Left lung (tissue), 10 donors: ENCODE measurements around the gene RND1. TPM values are rescaled to one million over a fixed set of nuclear protein-coding genes. Genes with fewer than 3 reads are reported as not detected.

Source experiments
- ATAC-seq: fragments of 200-7000 bp; cut with Tn5 transposase; one replicate; pipeline ENCODE4 v1.9.1; 2020; ENCODE audit warnings: moderate library complexity
- DNase-seq, 4 donors: peaks; one replicate each; pipeline ENCODE4 v3.0.0-alpha.2; 2013 to 2020
- H3K27ac ChIP-seq, 2 donors: fragments of 200-600 bp; sonication (generic) in 1 of 2; one replicate each; pipeline versions ENCODE4 v1.5.0 to v1.8.0; 2020 to 2021
- H3K27me3 ChIP-seq, 2 donors: fragments of 200-600 bp; sonication (generic) in 1 of 2; one replicate each; pipeline versions ENCODE4 v1.5.0 to v1.8.0; 2020 to 2021
- H3K36me3 ChIP-seq, 2 donors: fragments of 200-600 bp; sonication (generic) in 1 of 2; one replicate each; pipeline versions ENCODE4 v1.5.0 to v1.8.0; 2020 to 2021
- H3K4me1 ChIP-seq, 2 donors: fragments of 200-600 bp; one replicate each; pipeline ENCODE4 v1.8.0; 2021
- H3K4me3 ChIP-seq, 2 donors: fragments of 200-600 bp; sonication (generic) in 1 of 2; one replicate each; pipeline versions ENCODE4 v1.5.0 to v1.8.0; 2020 to 2021; ENCODE audit warnings: mild to moderate bottlenecking in 1 of 2
- H3K9me3 ChIP-seq, 2 donors: fragments of 200-600 bp; sonication (generic) in 1 of 2; one replicate each; pipeline versions ENCODE4 v1.5.0 to v1.8.0; 2020 to 2021
- intact Hi-C, 2 donors: fragments of 100-400 bp; cut with DNase I; formaldehyde crosslinking; loops; one replicate each; pipeline versions ENCODE4 v1.11.2 to v1.14.2; 2022
- polyA plus RNA-seq, 6 donors: library from polyadenylated mRNA; unstranded; fragments of 120-200 nt; gene quantifications; one replicate each; pipeline ENCODE4 v1.2.1, GENCODE V29; 2013; ENCODE audit not compliant: insufficient read length in 6 of 6
- total RNA-seq, 2 donors: library from RNA; stranded (reverse); fragmentation: NEBNext Ultra II Directional; extraction: Animal tissue kit (Norgen Biotek cat#: 25700); gene quantifications; one replicate each; pipeline ENCODE4 v1.2.1, GENCODE V29; 2021
- TF ChIP-seq, protein P1 (sequence below), 2 donors: fragments of 200-600 bp; sonication (generic) in 1 of 2; IDR thresholded peaks; one replicate each; pipeline versions ENCODE4 v1.5.0 to v1.8.0; 2021; ENCODE audit warnings: antibody characterized with exemption in 2 of 2
- donor health status: DM: no; HTN: yes; CAD: no.
- donor health status: DM: no; HTN: no; CAD: no.

Gene RND1
- total and polyA plus RNA-seq, 8 donors: 1.8 to 28.1 (median 2.4) TPM

DNA sequence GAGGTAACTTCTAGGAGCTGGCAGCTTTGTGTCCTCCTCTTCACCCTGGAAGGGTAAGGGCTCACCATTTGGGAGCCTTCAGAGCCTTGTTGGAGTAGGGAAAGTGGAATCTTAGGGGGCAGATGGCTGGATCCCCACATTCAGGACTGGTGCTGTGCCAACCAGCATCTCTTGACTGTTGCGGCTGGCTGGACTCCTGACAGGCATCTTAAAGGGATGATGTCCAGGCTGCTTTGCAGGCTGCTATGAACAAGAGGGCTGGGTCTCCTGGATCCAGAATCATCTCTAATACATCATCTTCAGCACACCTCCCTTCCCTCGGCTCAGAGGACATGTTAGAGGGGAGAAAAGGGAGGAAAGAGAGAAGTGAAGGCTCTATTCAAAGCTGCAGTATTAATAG, 43.0 kb downstream of the RND1 start:
- Histone ChIP-seq H3K9me3 (no peaks in the 10 kb centered on the region), H3K27me3 (peaks cover 0 to 21% of the 10 kb centered on the region in 2 donors), H3K4me3 (no peak overlapping the region), H3K4me1 (peaks cover 8 to 14% of the 10 kb centered on the region in 2 donors), H3K27ac (no peak overlapping the region), H3K36me3 (peaks cover 0 to 19% of the 10 kb centered on the region in 2 donors)
- TF ChIP-seq, protein P1, sequence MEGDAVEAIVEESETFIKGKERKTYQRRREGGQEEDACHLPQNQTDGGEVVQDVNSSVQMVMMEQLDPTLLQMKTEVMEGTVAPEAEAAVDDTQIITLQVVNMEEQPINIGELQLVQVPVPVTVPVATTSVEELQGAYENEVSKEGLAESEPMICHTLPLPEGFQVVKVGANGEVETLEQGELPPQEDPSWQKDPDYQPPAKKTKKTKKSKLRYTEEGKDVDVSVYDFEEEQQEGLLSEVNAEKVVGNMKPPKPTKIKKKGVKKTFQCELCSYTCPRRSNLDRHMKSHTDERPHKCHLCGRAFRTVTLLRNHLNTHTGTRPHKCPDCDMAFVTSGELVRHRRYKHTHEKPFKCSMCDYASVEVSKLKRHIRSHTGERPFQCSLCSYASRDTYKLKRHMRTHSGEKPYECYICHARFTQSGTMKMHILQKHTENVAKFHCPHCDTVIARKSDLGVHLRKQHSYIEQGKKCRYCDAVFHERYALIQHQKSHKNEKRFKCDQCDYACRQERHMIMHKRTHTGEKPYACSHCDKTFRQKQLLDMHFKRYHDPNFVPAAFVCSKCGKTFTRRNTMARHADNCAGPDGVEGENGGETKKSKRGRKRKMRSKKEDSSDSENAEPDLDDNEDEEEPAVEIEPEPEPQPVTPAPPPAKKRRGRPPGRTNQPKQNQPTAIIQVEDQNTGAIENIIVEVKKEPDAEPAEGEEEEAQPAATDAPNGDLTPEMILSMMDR (IDR thresholded peaks at IDR 0.05): no peak
- intact Hi-C loops: no loop called here
- ATAC-seq: no peak
- DNase-seq: no peak

DNA sequence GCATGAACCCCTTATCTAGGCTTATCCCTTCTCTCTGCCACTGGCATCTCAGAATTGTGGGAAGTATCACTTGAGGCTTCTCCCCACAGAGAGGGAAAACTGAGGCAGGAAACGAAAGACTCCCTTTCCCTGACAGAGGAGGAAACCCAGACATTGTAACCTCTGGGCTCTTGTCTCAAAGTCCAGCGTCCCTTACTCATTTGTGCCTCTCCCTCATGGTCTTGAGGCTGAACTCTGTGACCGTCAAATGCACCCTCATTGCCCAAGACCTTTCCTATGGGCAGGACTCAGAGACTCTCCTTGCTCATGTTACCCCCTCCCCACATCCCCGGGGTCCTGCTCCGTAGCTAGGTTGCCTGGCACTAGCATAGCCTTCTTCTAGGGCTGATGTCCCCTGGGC, 43.5 kb downstream of the RND1 start:
- DNase-seq (no peak), ATAC-seq (no peak)
- peaks cover 0 to 27% of the 10 kb centered on the region in 2 donors for H3K27me3 ChIP-seq
- TF ChIP-seq, protein P1 (IDR thresholded peaks at IDR 0.05): no peak
- H3K27ac ChIP-seq: no peak overlapping the region
- H3K4me1 ChIP-seq: peaks cover 10 to 19% of the 10 kb centered on the region in 2 donors
- intact Hi-C loops: no loop called here
- peaks cover 0 to 13% of the 10 kb centered on the region in 2 donors for H3K36me3 ChIP-seq
- H3K4me3 ChIP-seq: no peak overlapping the region
- H3K9me3 ChIP-seq: no peaks in the 10 kb centered on the region

DNA sequence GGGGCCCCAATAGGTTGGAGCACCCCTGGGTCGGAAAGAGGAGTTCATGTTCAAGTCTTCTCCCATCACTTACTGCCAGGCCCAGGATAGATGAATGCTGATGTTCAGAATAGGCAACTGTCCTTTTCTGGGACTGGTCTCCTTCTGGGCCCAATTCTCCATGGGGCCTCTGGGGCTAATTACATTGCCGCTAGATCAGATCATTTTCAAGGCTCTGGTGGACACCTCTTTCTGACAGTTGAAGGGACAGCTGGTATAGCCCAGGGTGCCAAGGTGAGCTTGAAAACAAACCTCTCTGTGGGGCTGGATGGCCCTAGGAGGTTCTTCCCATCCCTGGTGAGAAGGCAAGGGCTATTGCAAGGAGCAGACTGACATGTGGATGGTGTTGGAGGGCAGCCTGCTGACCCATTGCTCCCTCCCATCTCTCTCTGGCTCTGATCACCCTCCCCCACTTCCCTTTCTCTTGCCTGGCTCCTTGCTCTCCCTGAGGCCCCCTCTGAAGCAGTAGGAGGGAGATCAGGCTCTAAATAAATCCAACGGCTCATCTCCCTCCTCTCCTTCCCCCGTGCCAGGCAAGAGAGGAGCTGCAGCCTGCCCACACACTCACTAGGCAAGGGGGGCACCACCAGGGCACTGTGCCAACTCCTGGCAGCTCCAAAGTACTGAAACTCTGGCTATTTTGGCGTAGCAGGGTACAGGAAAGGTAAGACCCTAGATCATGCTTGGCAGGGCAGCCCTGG, 45.5 kb downstream of the RND1 start:
- Histone ChIP-seq H3K27ac (no peak overlapping the region), H3K4me3 (no peak overlapping the region), H3K9me3 (no peaks in the 10 kb centered on the region), H3K36me3 (no peaks in the 10 kb centered on the region), H3K4me1 (peaks cover 20 to 28% of the 10 kb centered on the region in 2 donors), H3K27me3 (peaks cover 0 to 33% of the 10 kb centered on the region in 2 donors)
- TF ChIP-seq, protein P1 (IDR thresholded peaks at IDR 0.05): no peak
- no peak for ATAC-seq
- no peak for DNase-seq
- intact Hi-C loops: no loop called here

DNA sequence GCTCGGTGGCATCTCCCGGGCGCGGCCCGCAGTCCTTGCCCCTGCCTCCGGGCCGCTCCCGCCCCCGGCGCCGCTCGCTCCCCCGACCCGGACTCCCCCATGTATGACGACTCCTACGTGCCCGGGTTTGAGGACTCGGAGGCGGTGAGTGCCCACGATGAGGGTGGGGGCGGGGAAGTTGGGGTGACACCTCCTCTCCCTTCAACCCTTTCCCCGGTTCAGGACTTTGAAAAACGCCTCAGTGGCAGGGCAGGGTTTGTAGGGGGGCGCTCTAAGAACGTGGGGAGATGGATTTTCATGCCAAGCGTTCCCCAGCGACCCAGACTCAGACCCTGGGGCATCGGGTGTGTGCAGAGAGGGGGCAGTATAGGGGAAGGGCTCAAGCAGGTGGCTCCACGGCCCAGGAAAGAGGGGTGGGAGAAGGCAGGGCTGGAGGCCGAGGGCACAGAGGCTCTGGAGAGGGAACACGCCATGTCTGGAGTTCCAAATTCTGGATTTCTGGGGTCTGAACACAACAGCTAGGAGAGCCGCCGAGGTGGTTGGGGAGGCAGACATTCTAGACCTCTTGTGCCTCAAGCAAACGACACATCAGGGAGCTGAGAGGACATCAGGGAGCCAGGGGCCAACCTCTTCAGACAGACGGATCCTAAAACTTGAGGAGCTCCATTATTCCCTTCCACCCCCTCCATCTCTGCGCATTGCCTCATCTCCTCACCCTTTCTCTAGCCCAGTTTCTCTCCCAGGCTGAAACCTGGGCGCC, 46.7 kb downstream of the RND1 start:
- intact Hi-C loops: no loop called here
- DNase-seq (peak in 1 of 4 donors; percentile 46), ATAC-seq (no peak)
- TF ChIP-seq, protein P1 (IDR thresholded peaks at IDR 0.05): no peak
- Histone ChIP-seq H3K4me3 (peak overlapping the region; percentile 69 to 78), H3K4me1 (peaks cover 20 to 34% of the 10 kb centered on the region in 2 donors), H3K27ac (no peak overlapping the region), H3K27me3 (peaks cover 0 to 33% of the 10 kb centered on the region in 2 donors), H3K9me3 (no peaks in the 10 kb centered on the region), H3K36me3 (no peaks in the 10 kb centered on the region)
